GM18511 (cell line): ENCODE measurements around the gene ENO4.

Experiments used
- ATAC-seq: cut with Tn5 transposase; IDR thresholded peaks from one replicate; pipeline ENCODE4 v1.9.1; 2021; ENCODE audit warnings: mild to moderate bottlenecking, moderate library complexity; ENCODE audit not compliant: unreplicated experiment

The ENO4 gene

GRCh38 chr10:116909307-116909706, 60.0 kb downstream of the ENO4 start:
- no peak for ATAC-seq

- ATAC-seq = no peak
Observed at GRCh38 chr10:116910910-116911309, 61.6 kb downstream of the ENO4 start.

GRCh38 chr10:116912162-116912561, 62.9 kb downstream of the ENO4 start:
- ATAC-seq = no peak

GRCh38 chr10:116913695-116914094, 64.4 kb downstream of the ENO4 start:
- no peak for ATAC-seq

GRCh38 chr10:116915340-116915739, 66.0 kb downstream of the ENO4 start:
- ATAC-seq = no peak

GRCh38 chr10:116917481-116917880, 68.2 kb downstream of the ENO4 start:
- ATAC-seq = no peak

- no peak for ATAC-seq
Observed at GRCh38 chr10:116918583-116918982, 69.3 kb downstream of the ENO4 start.

- ATAC-seq = no peak
Observed at GRCh38 chr10:116919164-116919563, 69.9 kb downstream of the ENO4 start.

GRCh38 chr10:116919706-116920105, 70.4 kb downstream of the ENO4 start:
- no peak for ATAC-seq

- ATAC-seq = no peak
Observed at GRCh38 chr10:116925056-116925455, 75.8 kb downstream of the ENO4 start.

- ATAC-seq = no peak
Observed at GRCh38 chr10:116926426-116926825, 77.1 kb downstream of the ENO4 start.

GRCh38 chr10:116931806-116932205, 82.5 kb downstream of the ENO4 start:
- no peak for ATAC-seq
